ENCODE measurements around the gene THSD4. TPM values are rescaled to one million over a fixed set of nuclear protein-coding genes. Genes with fewer than 3 reads are reported as not detected.

THSD4 gene
- total RNA-seq, 1 donor from 2014 or later: 2.5 TPM

DNA sequence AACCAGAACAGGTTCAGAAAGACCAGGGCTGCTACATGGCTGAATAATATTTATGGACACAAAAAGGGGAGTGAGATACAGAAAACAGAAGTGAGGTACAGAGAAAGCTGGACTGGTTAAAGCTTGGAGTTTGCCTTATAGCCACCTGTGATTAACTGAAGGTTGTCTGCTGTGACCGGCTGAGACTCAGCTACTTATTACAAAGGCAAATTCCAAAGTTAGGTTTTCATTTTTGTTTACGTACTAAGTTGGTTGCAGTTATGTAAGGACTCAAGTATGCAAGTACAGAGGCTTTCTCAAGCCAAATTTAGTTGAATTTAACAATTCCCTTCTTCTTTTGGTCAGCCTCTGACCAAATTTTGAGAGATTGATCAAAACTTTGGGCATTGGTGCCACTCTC lies 264.6 kb downstream of the THSD4 start:
- Histone ChIP-seq H3K4me3 (ENCODE audit: insufficient read depth, low read depth, low read length) (no peak overlapping the region), H3K79me2 (ENCODE audit: insufficient read depth, low read length) (no peaks in the 10 kb centered on the region), H3K4me2 (ENCODE audit: low read length) (no peak overlapping the region), H4K20me1 (ENCODE audit: insufficient read depth, low read length) (no peaks in the 10 kb centered on the region), H3K9me3 (ENCODE audit: insufficient read depth, low read depth, low read length) (no peaks in the 10 kb centered on the region), H3K27me3 (ENCODE audit: insufficient read depth, low read length) (no peaks in the 10 kb centered on the region), H3K9ac (ENCODE audit: low read length) (no peak overlapping the region), H3K36me3 (ENCODE audit: insufficient read depth, low read length) (no peaks in the 10 kb centered on the region), H3K4me1 (ENCODE audit: insufficient read depth, low read length) (no peaks in the 10 kb centered on the region), H3K27ac (ENCODE audit: low read depth, low read length) (no peak overlapping the region), H2AFZ (ENCODE audit: low read depth, low read length) (no peak overlapping the region)
- Mint-ChIP-seq H3K27ac (ENCODE audit: unreplicated experiment) (no peak overlapping the region), H3K4me3 (ENCODE audit: unreplicated experiment) (no peak overlapping the region), H3K4me1 (ENCODE audit: low read depth, unreplicated experiment) (no peaks in the 10 kb centered on the region), H3K36me3 (ENCODE audit: low read depth, unreplicated experiment) (no peaks in the 10 kb centered on the region), H3K9me3 (ENCODE audit: unreplicated experiment) (peaks cover 2% of the 10 kb centered on the region), H3K27me3 (ENCODE audit: low read depth, unreplicated experiment) (peaks cover 14% of the 10 kb centered on the region)
- TF ChIP-seq EZH2 (IDR thresholded peaks at IDR 0.05; ENCODE audit: insufficient read depth, low read length): no peak
- TF ChIP-seq, protein P1, sequence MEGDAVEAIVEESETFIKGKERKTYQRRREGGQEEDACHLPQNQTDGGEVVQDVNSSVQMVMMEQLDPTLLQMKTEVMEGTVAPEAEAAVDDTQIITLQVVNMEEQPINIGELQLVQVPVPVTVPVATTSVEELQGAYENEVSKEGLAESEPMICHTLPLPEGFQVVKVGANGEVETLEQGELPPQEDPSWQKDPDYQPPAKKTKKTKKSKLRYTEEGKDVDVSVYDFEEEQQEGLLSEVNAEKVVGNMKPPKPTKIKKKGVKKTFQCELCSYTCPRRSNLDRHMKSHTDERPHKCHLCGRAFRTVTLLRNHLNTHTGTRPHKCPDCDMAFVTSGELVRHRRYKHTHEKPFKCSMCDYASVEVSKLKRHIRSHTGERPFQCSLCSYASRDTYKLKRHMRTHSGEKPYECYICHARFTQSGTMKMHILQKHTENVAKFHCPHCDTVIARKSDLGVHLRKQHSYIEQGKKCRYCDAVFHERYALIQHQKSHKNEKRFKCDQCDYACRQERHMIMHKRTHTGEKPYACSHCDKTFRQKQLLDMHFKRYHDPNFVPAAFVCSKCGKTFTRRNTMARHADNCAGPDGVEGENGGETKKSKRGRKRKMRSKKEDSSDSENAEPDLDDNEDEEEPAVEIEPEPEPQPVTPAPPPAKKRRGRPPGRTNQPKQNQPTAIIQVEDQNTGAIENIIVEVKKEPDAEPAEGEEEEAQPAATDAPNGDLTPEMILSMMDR (IDR thresholded peaks at IDR 0.05; ENCODE audit: insufficient read depth, low read depth, low read length): no peak
- no peak for FAIRE-seq
- peak; percentile 40 for DNase-seq (ENCODE audit: low read depth)

DNA sequence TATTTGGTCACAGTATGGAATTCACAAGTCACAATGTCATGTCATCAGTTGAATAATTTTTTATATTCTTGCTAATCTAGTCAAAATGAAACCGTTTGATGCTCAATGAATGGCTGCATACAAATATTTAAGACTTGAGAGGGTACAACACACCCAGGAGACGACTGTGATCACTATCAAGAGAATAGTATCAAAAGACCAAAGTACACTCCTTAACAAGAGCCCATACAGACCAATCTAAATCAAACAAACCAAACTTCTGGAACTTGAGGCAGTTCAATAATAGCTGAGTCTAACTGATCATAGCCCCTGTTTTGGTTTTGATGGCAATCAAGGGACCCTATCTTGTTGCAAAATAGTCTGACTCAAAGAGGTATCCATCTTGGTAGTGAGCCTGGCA lies 265.1 kb downstream of the THSD4 start:
- H3K4me2 ChIP-seq (ENCODE audit: low read length): no peak overlapping the region
- H3K9me3 ChIP-seq (ENCODE audit: insufficient read depth, low read depth, low read length): no peaks in the 10 kb centered on the region
- H3K79me2 ChIP-seq (ENCODE audit: insufficient read depth, low read length): no peaks in the 10 kb centered on the region
- H3K27me3 Mint-ChIP-seq (ENCODE audit: low read depth, unreplicated experiment): peaks cover 12% of the 10 kb centered on the region
- TF ChIP-seq, protein P1 (IDR thresholded peaks at IDR 0.05; ENCODE audit: insufficient read depth, low read depth, low read length): no peak
- TF ChIP-seq EZH2 (IDR thresholded peaks at IDR 0.05; ENCODE audit: insufficient read depth, low read length): no peak
- no peak overlapping the region for H3K27ac ChIP-seq (ENCODE audit: low read depth, low read length)
- no peak overlapping the region for H3K9ac ChIP-seq (ENCODE audit: low read length)
- no peak overlapping the region for H3K4me3 ChIP-seq (ENCODE audit: insufficient read depth, low read depth, low read length)
- peaks cover 2% of the 10 kb centered on the region for H3K9me3 Mint-ChIP-seq (ENCODE audit: unreplicated experiment)
- H3K4me1 ChIP-seq (ENCODE audit: insufficient read depth, low read length): no peaks in the 10 kb centered on the region
- H3K4me3 Mint-ChIP-seq (ENCODE audit: unreplicated experiment): no peak overlapping the region
- no peak for DNase-seq (ENCODE audit: low read depth)
- H3K27ac Mint-ChIP-seq (ENCODE audit: unreplicated experiment): no peak overlapping the region
- no peaks in the 10 kb centered on the region for H4K20me1 ChIP-seq (ENCODE audit: insufficient read depth, low read length)
- no peaks in the 10 kb centered on the region for H3K36me3 Mint-ChIP-seq (ENCODE audit: low read depth, unreplicated experiment)
- no peak overlapping the region for H2AFZ ChIP-seq (ENCODE audit: low read depth, low read length)
- H3K36me3 ChIP-seq (ENCODE audit: insufficient read depth, low read length): no peaks in the 10 kb centered on the region
- no peaks in the 10 kb centered on the region for H3K4me1 Mint-ChIP-seq (ENCODE audit: low read depth, unreplicated experiment)
- no peak for FAIRE-seq
- no peaks in the 10 kb centered on the region for H3K27me3 ChIP-seq (ENCODE audit: insufficient read depth, low read length)

DNA sequence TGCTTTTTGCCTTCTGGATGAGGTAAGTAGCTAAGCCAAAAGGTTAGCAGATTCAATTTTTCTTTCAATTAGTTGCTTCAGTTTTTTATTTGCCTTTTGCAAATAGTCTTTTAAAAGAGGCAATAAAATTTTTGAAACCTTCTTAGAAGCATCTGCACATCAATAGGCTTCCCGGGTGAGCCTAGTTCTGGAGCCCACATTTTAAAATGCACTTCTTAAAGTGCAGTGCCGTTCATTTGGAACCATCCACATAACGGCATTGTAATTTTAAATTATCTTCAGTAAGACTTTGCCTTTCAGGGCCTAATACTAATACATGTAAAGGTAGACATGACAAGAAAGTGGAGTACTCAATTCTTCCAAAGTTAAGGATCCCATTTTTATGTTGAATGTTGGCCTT lies 269.2 kb downstream of the THSD4 start:
- no peak overlapping the region for H3K27ac ChIP-seq (ENCODE audit: low read depth, low read length)
- no peaks in the 10 kb centered on the region for H3K36me3 ChIP-seq (ENCODE audit: insufficient read depth, low read length)
- no peaks in the 10 kb centered on the region for H4K20me1 ChIP-seq (ENCODE audit: insufficient read depth, low read length)
- H3K4me3 ChIP-seq (ENCODE audit: insufficient read depth, low read depth, low read length): no peak overlapping the region
- H3K9me3 ChIP-seq (ENCODE audit: insufficient read depth, low read depth, low read length): no peaks in the 10 kb centered on the region
- DNase-seq (ENCODE audit: low read depth) (no peak), FAIRE-seq (no peak)
- no peaks in the 10 kb centered on the region for H3K4me1 Mint-ChIP-seq (ENCODE audit: low read depth, unreplicated experiment)
- H3K79me2 ChIP-seq (ENCODE audit: insufficient read depth, low read length): no peaks in the 10 kb centered on the region
- no peaks in the 10 kb centered on the region for H3K27me3 ChIP-seq (ENCODE audit: insufficient read depth, low read length)
- TF ChIP-seq, protein P1 (IDR thresholded peaks at IDR 0.05; ENCODE audit: insufficient read depth, low read depth, low read length): no peak
- no peak for TF ChIP-seq EZH2 (IDR thresholded peaks at IDR 0.05; ENCODE audit: insufficient read depth, low read length)
- H3K36me3 Mint-ChIP-seq (ENCODE audit: low read depth, unreplicated experiment): no peaks in the 10 kb centered on the region
- H3K4me3 Mint-ChIP-seq (ENCODE audit: unreplicated experiment): no peak overlapping the region
- no peaks in the 10 kb centered on the region for H3K4me1 ChIP-seq (ENCODE audit: insufficient read depth, low read length)
- no peak overlapping the region for H2AFZ ChIP-seq (ENCODE audit: low read depth, low read length)
- H3K4me2 ChIP-seq (ENCODE audit: low read length): no peak overlapping the region
- no peak overlapping the region for H3K27ac Mint-ChIP-seq (ENCODE audit: unreplicated experiment)
- no peak overlapping the region for H3K9ac ChIP-seq (ENCODE audit: low read length)
- peaks cover 19% of the 10 kb centered on the region for H3K27me3 Mint-ChIP-seq (ENCODE audit: low read depth, unreplicated experiment)
- H3K9me3 Mint-ChIP-seq (ENCODE audit: unreplicated experiment): no peaks in the 10 kb centered on the region
